Measurements from ENCODE around the gene CPNE5.

- TF ChIP-seq CTCF (IDR thresholded peaks at IDR 0.05) (no peak), POLR2AphosphoS5 (IDR thresholded peaks at IDR 0.05) (no peak), POLR2A (IDR thresholded peaks at IDR 0.05) (no peak)
Measured at GRCh38 chr6:36697481-36697903, 141.8 kb downstream of the CPNE5 start, which contains the start of gene RAB44.

All from transverse colon (tissue), 4 donors.